Measurements from ENCODE around the gene TUSC2. TPM values are rescaled to one million over a fixed set of nuclear protein-coding genes. Genes with fewer than 3 reads are reported as not detected.
A peak's percentile ranks its signal among the peaks of the same experiment; 100 is the strongest.

TUSC2 gene
- total RNA-seq, 1 experiment from 2014 or later, result 33.5 TPM

GRCh38 chr3:50299638-50299928 lies 28.4 kb downstream of the TUSC2 start:
- Histone ChIP-seq H3K56ac (ENCODE audit: insufficient read length, low read depth, low read length) (no peak overlapping the region), H2BK12ac (ENCODE audit: insufficient read length, low read depth, low read length) (no peak overlapping the region), H3K23me2 (ENCODE audit: insufficient read length, low read depth, low read length, poor library complexity, severe bottlenecking) (peaks cover 6% of the 10 kb centered on the region), H3K14ac (ENCODE audit: insufficient read depth, low read length) (no peak overlapping the region), H3K18ac (ENCODE audit: insufficient read length, low read depth, low read length) (no peak overlapping the region), H2BK20ac (ENCODE audit: low read depth, low read length, poor library complexity, severe bottlenecking) (no peak overlapping the region), H2BK120ac (ENCODE audit: low read depth, low read length, poor library complexity, severe bottlenecking) (no peak overlapping the region), H4K5ac (ENCODE audit: insufficient read length, low read depth, low read length) (no peak overlapping the region), H2BK5ac (ENCODE audit: insufficient read length, low read length) (no peak overlapping the region), H2BK15ac (ENCODE audit: low read depth, low read length) (no peak overlapping the region), H2AK5ac (ENCODE audit: insufficient read length, low read length) (no peak overlapping the region), H3K27me3 (ENCODE audit: insufficient read depth, low read length) (no peaks in the 10 kb centered on the region), H4K8ac (replicated peaks; ENCODE audit: insufficient read length, low read depth, low read length) (no peak overlapping the region), H3K4me1 (ENCODE audit: insufficient read depth, low read length) (no peaks in the 10 kb centered on the region), H3K4me2 (ENCODE audit: insufficient read depth, insufficient read length, low read length) (peak overlapping the region; percentile 45), H3K79me2 (ENCODE audit: insufficient read depth, low read length) (no peaks in the 10 kb centered on the region), H3K79me1 (ENCODE audit: insufficient read depth, low read depth, low read length, poor library complexity, severe bottlenecking) (no peaks in the 10 kb centered on the region), H3K9ac (ENCODE audit: extremely low read depth, insufficient read length, low read length) (peak overlapping the region; percentile 17), H3K23ac (ENCODE audit: insufficient read length, low read depth, low read length) (no peak overlapping the region), H3K4ac (ENCODE audit: low read depth, low read length) (no peak overlapping the region), H2AFZ (ENCODE audit: low read length) (no peak overlapping the region), H3K27ac (ENCODE audit: insufficient read length, low read depth, low read length) (peak overlapping the region; percentile 21), H4K91ac (ENCODE audit: insufficient read length, low read depth, low read length) (no peak overlapping the region), H3K9me3 (ENCODE audit: control insufficient read depth, low read depth, low read length) (no peaks in the 10 kb centered on the region), H4K20me1 (ENCODE audit: control insufficient read depth, insufficient read depth, insufficient read length) (no peaks in the 10 kb centered on the region), H3T11ph (ENCODE audit: low read length) (no peak overlapping the region)
- Mint-ChIP-seq H3K4me3 (peak overlapping the region; percentile 87 to 99), H3K9me3 (peaks cover 0 to 2% of the 10 kb centered on the region in 2 experiments; a peak in 2 of 5 replicates), H3K27ac (peak overlapping the region in 2 of 3 experiments; percentile 20 to 96; a peak in 2 of 7 replicates), H3K27me3 (ENCODE audit: low read depth) (no peaks in the 10 kb centered on the region), H3K36me3 (ENCODE audit: insufficient read depth in 1 of 3, low read depth in 3 of 3) (peaks cover 0 to 8% (median 1%) of the 10 kb centered on the region in 3 experiments; a peak in 1 of 7 replicates), H3K4me1 (peaks cover 25 to 27% of the 10 kb centered on the region in 2 experiments)
- TF ChIP-seq, protein P1, sequence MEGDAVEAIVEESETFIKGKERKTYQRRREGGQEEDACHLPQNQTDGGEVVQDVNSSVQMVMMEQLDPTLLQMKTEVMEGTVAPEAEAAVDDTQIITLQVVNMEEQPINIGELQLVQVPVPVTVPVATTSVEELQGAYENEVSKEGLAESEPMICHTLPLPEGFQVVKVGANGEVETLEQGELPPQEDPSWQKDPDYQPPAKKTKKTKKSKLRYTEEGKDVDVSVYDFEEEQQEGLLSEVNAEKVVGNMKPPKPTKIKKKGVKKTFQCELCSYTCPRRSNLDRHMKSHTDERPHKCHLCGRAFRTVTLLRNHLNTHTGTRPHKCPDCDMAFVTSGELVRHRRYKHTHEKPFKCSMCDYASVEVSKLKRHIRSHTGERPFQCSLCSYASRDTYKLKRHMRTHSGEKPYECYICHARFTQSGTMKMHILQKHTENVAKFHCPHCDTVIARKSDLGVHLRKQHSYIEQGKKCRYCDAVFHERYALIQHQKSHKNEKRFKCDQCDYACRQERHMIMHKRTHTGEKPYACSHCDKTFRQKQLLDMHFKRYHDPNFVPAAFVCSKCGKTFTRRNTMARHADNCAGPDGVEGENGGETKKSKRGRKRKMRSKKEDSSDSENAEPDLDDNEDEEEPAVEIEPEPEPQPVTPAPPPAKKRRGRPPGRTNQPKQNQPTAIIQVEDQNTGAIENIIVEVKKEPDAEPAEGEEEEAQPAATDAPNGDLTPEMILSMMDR (conservative IDR thresholded peaks at IDR 0.05), result no peak
- no CpG with 5 or more reads among the region's 12 CpGs for WGBS (ENCODE audit: extremely low coverage, insufficient read length, low lambda C conversion rate)
- DNase-seq, result no peak

Data from H9 (cell line).